Central memory CD8-positive, alpha-beta T cell (primary cell): ENCODE data around the gene TXLNB.
"Not testable (repeated sequence)": the region's sequence is repeated elsewhere in the genome, so short reads cannot be mapped to it uniquely, and the experiment has no call there.

ENCODE experiments used
- ATAC-seq: fragments of 150-1000 bp; cut with Tn5 transposase; replicated peaks from 2 replicates; pipeline ENCODE4 v1.10.0; 2022; ENCODE audit warnings: mild to moderate bottlenecking, moderate FRiP score, moderate number of reproducible peaks; ENCODE audit not compliant: poor library complexity, severe bottlenecking; ENCODE audit errors: extremely low read depth
- DNase-seq, 2 donors: peaks; one replicate each; pipeline ENCODE4 v3.0.0; 2021; ENCODE audit warnings: low spot score in 2 of 2
- H3K27ac Mint-ChIP-seq: one replicate; pipeline ENCODE4 v1.8.0; 2022; ENCODE audit warnings: low read depth, mild to moderate bottlenecking, moderate library complexity, mixed read lengths
- H3K27me3 Mint-ChIP-seq: one replicate; pipeline ENCODE4 v1.8.0; 2022; ENCODE audit warnings: mixed read lengths
- H3K36me3 Mint-ChIP-seq: one replicate; pipeline ENCODE4 v1.8.0; 2022; ENCODE audit warnings: mild to moderate bottlenecking, moderate library complexity, mixed read lengths; ENCODE audit not compliant: insufficient read depth
- H3K4me1 Mint-ChIP-seq: one replicate; pipeline ENCODE4 v1.8.0; 2022; ENCODE audit warnings: mixed read lengths
- H3K4me3 Mint-ChIP-seq: one replicate; pipeline ENCODE4 v1.8.0; 2022; ENCODE audit warnings: mild to moderate bottlenecking, moderate library complexity, mixed read lengths
- H3K9me3 Mint-ChIP-seq: one replicate; pipeline ENCODE4 v1.8.0; 2022; ENCODE audit warnings: mixed read lengths

TXLNB gene

DNA sequence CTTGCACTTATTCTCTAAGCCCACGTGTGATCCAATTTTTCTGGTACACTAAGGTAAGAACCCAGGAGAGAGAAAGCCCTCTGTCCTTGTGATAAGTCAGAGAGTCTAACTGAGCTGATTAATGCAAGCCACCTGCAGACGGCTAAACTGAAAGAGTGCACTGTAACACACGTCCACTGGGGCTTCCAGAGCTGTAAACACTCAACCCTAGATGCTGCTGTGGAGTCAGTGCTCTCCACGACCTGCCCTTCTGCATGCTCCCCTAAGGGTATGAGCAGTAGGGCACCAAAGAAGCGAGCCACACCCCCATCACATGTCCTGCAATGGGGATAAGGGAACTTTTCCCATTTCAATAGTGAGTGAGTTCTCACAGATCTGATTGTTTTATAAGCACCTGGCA, 55.7 kb downstream of the TXLNB start:
- no peaks in the 10 kb centered on the region for H3K36me3 Mint-ChIP-seq
- no peak overlapping the region for H3K4me3 Mint-ChIP-seq
- DNase-seq (no peak), ATAC-seq (no peak)
- no peaks in the 10 kb centered on the region for H3K27me3 Mint-ChIP-seq
- no peaks in the 10 kb centered on the region for H3K4me1 Mint-ChIP-seq
- no peak overlapping the region for H3K27ac Mint-ChIP-seq
- H3K9me3 Mint-ChIP-seq, result peaks cover 5% of the 10 kb centered on the region

DNA sequence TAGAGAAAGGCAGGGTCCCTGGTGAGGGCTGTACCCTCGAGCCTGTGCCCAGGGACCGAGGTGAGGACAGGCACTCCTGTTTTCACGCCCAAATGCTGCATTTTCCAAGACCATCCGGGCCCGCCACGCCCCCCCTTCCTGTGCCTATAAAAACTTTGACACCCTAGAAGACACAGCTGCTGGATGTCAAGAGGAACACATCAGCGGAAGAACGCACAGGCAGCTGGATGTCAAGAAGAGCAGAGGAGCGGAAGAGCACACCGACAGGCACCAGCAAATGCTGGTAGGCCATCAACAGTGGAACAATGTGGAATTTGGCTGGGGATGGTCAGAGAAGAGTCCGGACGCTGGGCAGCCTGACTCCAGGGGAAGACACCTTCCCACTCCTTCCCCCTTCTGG, 56.1 kb downstream of the TXLNB start:
- no peak for ATAC-seq
- Mint-ChIP-seq H3K36me3 (no peaks in the 10 kb centered on the region), H3K27ac (no peak overlapping the region), H3K4me1 (no peaks in the 10 kb centered on the region), H3K27me3 (no peaks in the 10 kb centered on the region), H3K4me3 (no peak overlapping the region), H3K9me3 (peaks cover 5% of the 10 kb centered on the region)
- no peak for DNase-seq

DNA sequence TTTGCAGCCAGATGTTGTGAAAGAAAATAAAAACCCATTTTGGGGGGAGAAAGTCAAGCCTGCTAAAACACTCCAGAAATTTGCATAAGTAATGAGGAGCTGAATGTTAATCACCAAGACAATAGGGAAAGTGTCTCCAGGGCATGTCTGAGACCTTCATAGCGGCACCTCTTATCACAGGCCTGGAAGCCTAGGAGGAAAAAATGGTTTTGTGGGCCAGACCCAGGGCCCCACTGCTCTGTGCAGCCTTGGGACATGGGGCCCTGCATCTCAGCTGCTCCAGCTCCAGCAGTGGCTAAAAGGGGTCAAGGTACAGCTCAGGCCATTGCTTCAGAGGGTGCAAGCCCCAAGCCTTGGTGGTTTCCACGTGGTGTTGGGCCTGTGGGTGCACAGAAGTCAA, 57.6 kb downstream of the TXLNB start:
- H3K27ac Mint-ChIP-seq, result not testable (repeated sequence)

DNA sequence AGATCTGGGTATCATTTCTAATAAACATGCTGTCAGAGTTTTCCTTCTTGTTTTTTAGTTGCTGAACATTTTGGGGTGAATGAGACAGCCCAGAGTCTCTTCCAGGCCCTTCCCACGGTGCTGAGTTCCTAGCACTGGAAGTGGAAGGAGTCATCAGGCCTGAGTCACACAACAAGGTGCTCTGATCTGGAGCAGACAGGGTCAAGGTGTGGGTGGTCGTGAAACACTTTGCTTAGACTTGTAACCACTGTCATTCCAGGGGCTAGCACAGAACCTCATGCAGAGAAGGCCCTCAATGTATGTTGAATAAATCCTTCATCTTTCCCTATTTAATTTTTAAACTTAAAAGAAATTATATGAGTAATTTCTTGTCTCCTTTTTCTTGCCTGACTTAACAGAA, 60.6 kb downstream of the TXLNB start:
- no peak overlapping the region for H3K4me3 Mint-ChIP-seq
- no peaks in the 10 kb centered on the region for H3K4me1 Mint-ChIP-seq
- H3K27me3 Mint-ChIP-seq, result no peaks in the 10 kb centered on the region
- no peak overlapping the region for H3K27ac Mint-ChIP-seq
- peaks cover 5% of the 10 kb centered on the region for H3K9me3 Mint-ChIP-seq
- H3K36me3 Mint-ChIP-seq, result no peaks in the 10 kb centered on the region
- ATAC-seq (no peak), DNase-seq (no peak)

More for the DNA sequence above, 57.6 kb downstream of the TXLNB start:
- not testable (repeated sequence) for H3K4me1 Mint-ChIP-seq, DNase-seq, ATAC-seq, H3K4me3 Mint-ChIP-seq, H3K9me3 Mint-ChIP-seq, H3K36me3 Mint-ChIP-seq, H3K27me3 Mint-ChIP-seq

DNA sequence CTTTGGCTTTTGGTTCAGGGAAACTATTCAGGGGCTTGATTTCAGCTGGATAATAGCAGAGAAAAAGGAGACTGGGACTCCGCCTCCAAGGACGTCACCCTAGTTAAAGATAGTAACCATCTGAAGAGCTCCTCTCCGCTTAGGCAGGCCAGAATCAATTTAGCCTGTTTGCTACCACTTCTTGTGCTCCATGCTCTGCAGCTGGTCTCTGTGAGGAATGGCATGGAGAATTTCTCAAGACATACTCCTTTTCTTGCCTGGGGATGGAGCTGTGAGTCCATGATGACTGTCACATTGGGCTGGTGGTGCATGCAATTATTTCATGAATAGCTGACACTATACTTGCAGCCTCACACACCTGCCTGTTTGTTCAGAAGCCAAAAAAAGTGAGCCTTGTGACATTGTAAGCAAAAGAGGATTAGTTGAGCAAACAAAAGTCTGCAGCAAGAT, 61.4 kb downstream of the TXLNB start:
- Mint-ChIP-seq H3K4me3 (no peak overlapping the region), H3K27ac (no peak overlapping the region), H3K4me1 (no peaks in the 10 kb centered on the region), H3K36me3 (no peaks in the 10 kb centered on the region), H3K27me3 (no peaks in the 10 kb centered on the region), H3K9me3 (peaks cover 5% of the 10 kb centered on the region)
- DNase-seq (no peak), ATAC-seq (no peak)

DNA sequence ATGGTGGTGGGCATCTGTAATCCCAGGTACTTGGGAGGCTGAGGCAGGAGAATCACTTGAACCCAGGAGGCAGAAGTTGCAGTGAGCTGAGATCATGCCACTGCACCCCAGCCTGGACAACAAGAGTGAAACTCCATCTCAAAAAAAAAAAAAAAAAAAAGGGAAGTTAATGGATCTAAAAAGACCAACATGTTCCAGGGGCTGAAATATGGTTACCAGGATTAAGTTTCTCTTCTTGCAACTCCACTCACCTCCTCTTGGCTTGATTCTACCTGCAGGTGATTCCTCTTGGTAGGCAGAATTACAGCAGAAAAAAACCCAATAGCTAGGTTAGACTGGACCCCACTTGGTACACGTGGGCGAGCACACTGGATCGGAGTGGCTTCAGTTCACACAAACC, 63.4 kb downstream of the TXLNB start:
- not testable (repeated sequence) for H3K4me3 Mint-ChIP-seq, H3K9me3 Mint-ChIP-seq, DNase-seq, H3K27me3 Mint-ChIP-seq, ATAC-seq, H3K36me3 Mint-ChIP-seq, H3K4me1 Mint-ChIP-seq, H3K27ac Mint-ChIP-seq

DNA sequence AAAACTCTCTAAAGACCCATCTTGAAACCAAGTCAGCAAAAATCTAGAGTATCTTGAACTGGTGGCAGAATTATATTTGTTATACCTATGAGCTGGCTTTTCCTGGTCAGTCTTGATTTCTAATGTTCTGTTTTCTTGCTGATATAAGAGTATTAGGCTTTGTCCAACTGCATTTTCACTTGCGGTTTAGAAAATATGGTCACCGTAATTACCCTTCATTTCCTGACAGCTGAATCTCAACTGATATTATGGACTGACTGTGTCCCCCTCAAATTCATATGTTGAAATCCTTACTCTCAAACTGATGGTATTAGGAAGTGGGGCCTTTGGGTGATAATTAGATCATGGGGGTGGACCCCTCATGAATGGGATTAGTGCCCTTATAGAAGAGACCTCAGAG, 72.1 kb downstream of the TXLNB start:
- ATAC-seq (no peak), DNase-seq (no peak)
- H3K27ac Mint-ChIP-seq, result peak overlapping the region; percentile 56
- no peaks in the 10 kb centered on the region for H3K36me3 Mint-ChIP-seq
- no peak overlapping the region for H3K4me3 Mint-ChIP-seq
- H3K27me3 Mint-ChIP-seq, result no peaks in the 10 kb centered on the region
- H3K9me3 Mint-ChIP-seq, result no peaks in the 10 kb centered on the region
- peaks cover 7% of the 10 kb centered on the region for H3K4me1 Mint-ChIP-seq

DNA sequence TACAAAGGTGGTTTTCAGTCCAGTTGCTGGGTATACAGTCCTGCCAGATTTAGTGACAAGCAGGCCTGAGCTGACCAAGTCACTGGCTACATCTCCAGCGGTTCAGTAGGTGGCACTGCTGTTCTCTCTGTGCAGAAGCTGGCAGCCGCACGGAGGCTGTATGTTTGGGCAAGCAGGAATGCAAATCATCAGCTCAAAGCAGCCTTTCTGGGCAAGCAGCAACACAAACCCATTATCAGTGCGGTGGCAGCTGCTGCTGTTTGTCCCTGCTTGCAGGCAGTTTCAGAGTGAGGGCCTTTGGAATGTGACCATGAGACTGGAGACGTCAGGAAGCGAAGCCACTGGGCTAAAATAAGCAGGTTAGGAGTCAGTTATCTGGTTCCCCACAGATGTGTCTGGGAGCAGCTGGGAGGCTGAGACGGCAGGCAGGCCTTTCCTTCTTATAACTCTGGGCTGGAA, 72.5 kb downstream of the TXLNB start:
- DNase-seq, result peak; percentile 34 to 48
- Mint-ChIP-seq H3K4me1 (peaks cover 7% of the 10 kb centered on the region), H3K27ac (peak overlapping the region; percentile 56), H3K36me3 (no peaks in the 10 kb centered on the region), H3K9me3 (no peaks in the 10 kb centered on the region), H3K4me3 (no peak overlapping the region), H3K27me3 (no peaks in the 10 kb centered on the region)
- ATAC-seq, result peak; percentile 93

DNA sequence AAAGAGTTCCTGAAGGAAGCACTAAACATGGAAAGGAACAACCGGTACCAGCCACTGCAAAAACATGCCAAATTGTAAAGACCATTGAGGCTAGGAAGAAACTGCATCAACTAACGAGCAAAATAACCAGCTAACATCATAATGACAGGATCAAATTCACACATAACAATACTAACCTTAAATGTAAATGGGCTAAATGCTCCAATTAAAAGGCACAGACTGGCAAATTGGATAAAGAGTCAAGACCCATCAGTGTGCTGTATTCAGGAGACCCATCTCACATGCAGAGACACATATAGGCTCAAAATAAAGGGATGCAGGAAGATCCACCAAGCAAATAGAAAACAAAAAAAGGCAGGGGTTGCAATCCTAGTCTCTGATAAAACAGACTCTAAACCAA, 79.3 kb downstream of the TXLNB start:
- H3K27me3 Mint-ChIP-seq, result not testable (repeated sequence)

DNA sequence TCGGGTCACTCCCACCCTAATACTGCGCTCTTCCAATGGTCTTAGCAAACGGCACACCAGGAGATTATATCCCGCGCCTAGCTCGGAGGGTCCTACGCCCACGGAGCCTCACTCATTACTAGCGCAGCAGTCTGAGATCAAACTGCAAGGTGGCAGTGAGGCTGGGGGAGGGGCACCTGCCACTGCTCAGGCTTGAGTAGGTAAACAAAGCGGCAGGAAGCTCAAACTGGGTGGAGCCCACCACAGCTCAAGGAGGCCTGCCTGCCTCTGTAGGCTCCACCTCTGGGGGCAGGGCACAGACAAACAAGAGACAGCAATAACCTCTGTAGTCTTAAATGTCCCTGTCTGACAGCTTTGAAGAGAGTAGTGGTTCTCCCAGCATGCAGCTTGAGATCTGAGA, 81.0 kb downstream of the TXLNB start:
- not testable (repeated sequence) for H3K4me3 Mint-ChIP-seq, H3K27ac Mint-ChIP-seq, H3K36me3 Mint-ChIP-seq, H3K4me1 Mint-ChIP-seq, DNase-seq, ATAC-seq, H3K27me3 Mint-ChIP-seq
- peaks cover 17% of the 10 kb centered on the region for H3K9me3 Mint-ChIP-seq

More for the DNA sequence above, 79.3 kb downstream of the TXLNB start:
- not testable (repeated sequence) for DNase-seq, H3K27ac Mint-ChIP-seq, H3K4me3 Mint-ChIP-seq, H3K4me1 Mint-ChIP-seq, H3K36me3 Mint-ChIP-seq, ATAC-seq
- peaks cover 13% of the 10 kb centered on the region for H3K9me3 Mint-ChIP-seq

DNA sequence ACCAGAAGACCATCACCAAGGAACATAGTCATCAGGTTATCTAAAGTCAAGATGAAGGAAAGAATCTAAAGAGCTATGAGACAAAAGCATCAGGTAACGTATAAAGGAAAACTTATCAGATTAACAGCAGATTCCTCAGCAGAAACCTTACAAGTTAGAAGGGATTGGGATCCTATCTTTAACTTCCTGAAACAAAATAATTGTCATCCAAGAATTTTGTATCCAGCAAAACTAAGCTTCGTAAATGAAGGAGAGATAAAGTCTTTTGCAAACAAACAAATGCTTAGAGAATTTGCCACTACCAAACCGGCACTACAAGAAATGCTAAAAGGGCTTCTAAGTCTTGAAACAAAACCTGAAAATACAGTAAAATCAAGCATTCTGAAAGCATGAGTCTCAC, 86.0 kb downstream of the TXLNB start:
- ATAC-seq, result no peak
- peaks cover 17% of the 10 kb centered on the region for H3K9me3 Mint-ChIP-seq

DNA sequence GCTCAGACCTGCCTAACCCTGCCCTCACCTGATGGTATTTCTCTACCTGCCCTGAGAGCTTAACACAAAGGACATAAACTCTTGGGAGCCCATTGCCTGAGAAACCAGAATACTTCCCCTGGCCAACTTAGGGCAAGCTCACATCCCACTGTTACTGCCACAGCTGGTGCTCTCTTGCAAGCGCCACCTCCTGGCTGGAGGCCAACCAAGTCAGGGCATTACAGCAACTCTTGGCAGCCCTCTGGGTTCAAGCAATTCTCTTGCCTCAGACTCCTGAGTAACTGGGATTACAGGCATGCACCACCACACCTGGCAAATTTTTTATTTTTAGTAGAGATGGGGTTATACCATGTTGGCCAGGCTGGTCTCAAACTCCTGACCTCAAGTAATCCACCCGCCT, 86.8 kb downstream of the TXLNB start:
- Mint-ChIP-seq H3K4me1 (no peaks in the 10 kb centered on the region), H3K4me3 (no peak overlapping the region), H3K27me3 (no peaks in the 10 kb centered on the region), H3K27ac (no peak overlapping the region), H3K36me3 (no peaks in the 10 kb centered on the region), H3K9me3 (peaks cover 17% of the 10 kb centered on the region)
- ATAC-seq (no peak), DNase-seq (no peak)

More for the DNA sequence above, 86.0 kb downstream of the TXLNB start:
- Mint-ChIP-seq H3K36me3 (no peaks in the 10 kb centered on the region), H3K27me3 (no peaks in the 10 kb centered on the region), H3K4me3 (no peak overlapping the region), H3K27ac (no peak overlapping the region), H3K4me1 (no peaks in the 10 kb centered on the region)
- no peak for DNase-seq

DNA sequence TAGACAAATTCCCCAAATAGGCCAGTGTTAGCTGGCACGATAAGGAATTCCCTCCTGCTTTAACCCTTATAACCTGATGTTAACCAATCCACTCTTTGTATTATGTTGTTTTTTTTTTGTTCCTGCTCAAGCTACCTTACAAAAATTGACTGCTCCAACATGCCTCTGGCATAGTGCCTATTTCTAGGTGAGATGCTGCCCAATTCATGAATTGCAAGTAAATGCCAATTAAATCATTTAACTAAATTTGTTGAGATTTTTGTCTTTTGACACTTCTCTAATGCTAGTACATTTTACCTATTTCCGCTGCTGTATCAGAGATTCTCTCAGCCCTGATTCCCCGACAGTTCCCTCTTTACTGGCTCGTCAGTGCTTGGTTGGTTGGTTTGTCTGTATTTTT, 90.4 kb downstream of the TXLNB start:
- Mint-ChIP-seq H3K27ac (no peak overlapping the region), H3K36me3 (no peaks in the 10 kb centered on the region), H3K27me3 (no peaks in the 10 kb centered on the region), H3K4me3 (no peak overlapping the region), H3K4me1 (peaks cover 4% of the 10 kb centered on the region), H3K9me3 (no peaks in the 10 kb centered on the region)
- no peak for ATAC-seq
- no peak for DNase-seq
